SK-N-MC (cell line): ENCODE results near the gene ARHGEF37.

Experiments
- EZH2 ChIP-seq: fragments of 200-600 bp; sonication (generic); IDR thresholded peaks from one replicate; pipeline ENCODE4 v1.6.1; 2017; ENCODE audit warnings: antibody characterized with exemption
- POLR2AphosphoS5 ChIP-seq: IDR thresholded peaks from 2 replicates; pipeline ENCODE4 v1.6.1; 2012; ENCODE audit warnings: mild to moderate bottlenecking, low read depth, low read length, borderline replicate concordance

DNA sequence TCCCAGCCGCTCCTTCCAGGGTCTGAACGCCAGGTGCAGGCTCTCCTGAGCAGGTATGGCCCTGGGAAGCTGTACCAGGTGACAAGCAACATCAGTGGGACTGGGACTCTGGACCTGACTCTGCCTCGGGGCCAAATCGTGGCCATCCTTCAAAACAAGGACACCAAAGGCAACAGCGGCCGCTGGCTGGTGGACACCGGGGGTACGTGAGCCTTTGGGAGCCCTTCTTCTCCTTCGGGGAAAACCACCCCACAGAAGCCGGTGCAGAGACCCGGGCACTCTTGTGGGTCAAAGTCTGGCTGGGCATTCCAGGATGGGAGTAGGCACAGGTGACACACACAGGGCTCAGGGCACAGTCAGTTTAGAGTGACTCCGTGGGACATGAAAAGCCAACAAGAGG is 45.8 kb downstream of the ARHGEF37 start:
- no peak for TF ChIP-seq EZH2
- no peak for TF ChIP-seq POLR2AphosphoS5
